Fibroblast of the conjunctiva (primary cell): Measurements from ENCODE around the gene F8.
"Not testable (repeated sequence)": the region's sequence is repeated elsewhere in the genome, so short reads cannot be mapped to it uniquely, and the experiment has no call there.

Source experiments
- DNase-seq: peaks from one replicate; pipeline ENCODE4 v3.0.0-alpha.2; 2010; ENCODE audit warnings: low read depth

The F8 gene

GRCh38 chrX:154986826-154987575, 35.5 kb downstream of the F8 start:
- DNase-seq, result no peak

- no peak for DNase-seq
Measured at GRCh38 chrX:154981116-154981411, 41.5 kb downstream of the F8 start.

- peak; percentile 17 for DNase-seq
Measured at GRCh38 chrX:154980330-154981115, 42.0 kb downstream of the F8 start.

GRCh38 chrX:154979629-154980028, 42.9 kb downstream of the F8 start:
- DNase-seq, result no peak

- DNase-seq, result no peak
Measured at GRCh38 chrX:154968353-154968752, 54.2 kb downstream of the F8 start.

GRCh38 chrX:154967603-154968002, 54.9 kb downstream of the F8 start:
- no peak for DNase-seq

GRCh38 chrX:154961947-154962346, 60.6 kb downstream of the F8 start:
- no peak for DNase-seq

GRCh38 chrX:154955799-154956198, 66.7 kb downstream of the F8 start:
- DNase-seq, result not testable (repeated sequence)

GRCh38 chrX:154939265-154939664, 83.3 kb downstream of the F8 start:
- DNase-seq, result not testable (repeated sequence)

- DNase-seq, result not testable (repeated sequence)
Measured at GRCh38 chrX:154924771-154925170, 97.8 kb downstream of the F8 start.

- peak; percentile 78 for DNase-seq
Measured at GRCh38 chrX:154918060-154918483, 104.5 kb downstream of the F8 start.

GRCh38 chrX:154914052-154914451, 108.5 kb downstream of the F8 start:
- DNase-seq, result no peak

GRCh38 chrX:154910528-154910927, 112.0 kb downstream of the F8 start:
- DNase-seq, result not testable (repeated sequence)

- DNase-seq, result not testable (repeated sequence)
Measured at GRCh38 chrX:154910048-154910447, 112.5 kb downstream of the F8 start.

- DNase-seq, result no peak
Measured at GRCh38 chrX:154908821-154909220, 113.7 kb downstream of the F8 start.

GRCh38 chrX:154902408-154902807, 120.1 kb downstream of the F8 start:
- DNase-seq, result no peak

GRCh38 chrX:154900323-154900722, 122.2 kb downstream of the F8 start:
- no peak for DNase-seq

- DNase-seq, result no peak
Measured at GRCh38 chrX:154892296-154892695, 130.2 kb downstream of the F8 start.

GRCh38 chrX:154890990-154891639, 131.4 kb downstream of the F8 start:
- no peak for DNase-seq

GRCh38 chrX:154886789-154887221, 135.7 kb downstream of the F8 start:
- DNase-seq, result not testable (repeated sequence)

- not testable (repeated sequence) for DNase-seq
Measured at GRCh38 chrX:154886069-154886788, 136.3 kb downstream of the F8 start, which contains the start of gene F8A1. F8A1 (plus strand) TSS chrX:154886355; CDS start chrX:154886375, 20 bp downstream.

GRCh38 chrX:154885549-154885948, 137.0 kb downstream of the F8 start:
- DNase-seq, result not testable (repeated sequence)
